NCI-H1694 treated with DMSO at 0.1 percent for 48 hours (cell line): Measurements from ENCODE around the gene IQCM.

ENCODE experiments used
- DNase-seq: peaks from one replicate; lab custom pipeline; 2025; lab: John Stamatoyannopoulos, UW

The IQCM gene

DNA sequence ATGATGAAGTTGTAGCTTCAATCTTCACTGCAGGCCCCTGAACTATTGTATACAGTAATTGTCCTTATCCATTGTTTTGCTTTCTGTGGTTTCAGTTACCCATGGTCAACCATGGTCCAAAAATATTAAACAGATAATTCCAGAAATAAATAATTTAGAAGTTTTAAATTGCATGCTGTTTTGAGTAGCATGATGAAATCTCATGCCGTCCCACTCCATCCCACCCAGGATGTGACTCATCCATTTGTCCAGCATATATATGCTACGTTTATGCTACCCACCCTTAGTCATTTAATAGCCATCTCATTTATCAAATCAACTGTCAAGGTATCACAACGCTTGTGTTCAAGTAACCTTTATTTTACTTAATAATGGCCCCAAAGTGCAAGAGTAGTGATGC, 34.5 kb downstream of the IQCM start:
- no peak for DNase-seq

GRCh38 chr4:149768477-149768876, 47.2 kb downstream of the IQCM start:
- DNase-seq: no peak

DNA sequence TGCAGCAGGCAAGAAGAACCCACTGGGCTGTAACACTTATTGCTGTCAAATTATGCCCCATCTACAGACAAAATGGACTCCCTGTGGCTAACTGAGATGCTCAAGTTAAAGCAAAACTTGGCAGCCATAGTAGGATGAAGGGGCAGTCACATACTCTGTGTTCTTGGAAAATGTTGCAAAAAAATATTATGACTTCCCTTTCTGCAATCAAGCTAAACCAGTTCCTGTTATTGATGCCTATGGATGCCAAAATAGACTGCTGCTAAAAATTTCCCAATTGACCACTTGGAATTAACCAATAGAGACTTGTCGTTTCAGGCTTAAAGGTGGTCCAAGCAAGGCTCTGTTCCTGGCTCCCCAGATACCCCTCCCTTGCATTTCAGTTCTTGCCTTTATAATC, 49.5 kb downstream of the IQCM start:
- no peak for DNase-seq

GRCh38 chr4:149765630-149766029, 50.0 kb downstream of the IQCM start:
- DNase-seq: no peak

- DNase-seq: no peak
Observed at GRCh38 chr4:149755969-149756368, 59.7 kb downstream of the IQCM start.

GRCh38 chr4:149754526-149754925, 61.1 kb downstream of the IQCM start:
- DNase-seq: no peak

GRCh38 chr4:149752729-149753128, 62.9 kb downstream of the IQCM start:
- no peak for DNase-seq

GRCh38 chr4:149751174-149751573, 64.5 kb downstream of the IQCM start:
- DNase-seq: no peak

- no peak for DNase-seq
Observed at GRCh38 chr4:149749784-149750183, 65.9 kb downstream of the IQCM start.

GRCh38 chr4:149747646-149748045, 68.0 kb downstream of the IQCM start:
- no peak for DNase-seq

- DNase-seq: no peak
Observed at GRCh38 chr4:149746276-149746675, 69.4 kb downstream of the IQCM start.

DNA sequence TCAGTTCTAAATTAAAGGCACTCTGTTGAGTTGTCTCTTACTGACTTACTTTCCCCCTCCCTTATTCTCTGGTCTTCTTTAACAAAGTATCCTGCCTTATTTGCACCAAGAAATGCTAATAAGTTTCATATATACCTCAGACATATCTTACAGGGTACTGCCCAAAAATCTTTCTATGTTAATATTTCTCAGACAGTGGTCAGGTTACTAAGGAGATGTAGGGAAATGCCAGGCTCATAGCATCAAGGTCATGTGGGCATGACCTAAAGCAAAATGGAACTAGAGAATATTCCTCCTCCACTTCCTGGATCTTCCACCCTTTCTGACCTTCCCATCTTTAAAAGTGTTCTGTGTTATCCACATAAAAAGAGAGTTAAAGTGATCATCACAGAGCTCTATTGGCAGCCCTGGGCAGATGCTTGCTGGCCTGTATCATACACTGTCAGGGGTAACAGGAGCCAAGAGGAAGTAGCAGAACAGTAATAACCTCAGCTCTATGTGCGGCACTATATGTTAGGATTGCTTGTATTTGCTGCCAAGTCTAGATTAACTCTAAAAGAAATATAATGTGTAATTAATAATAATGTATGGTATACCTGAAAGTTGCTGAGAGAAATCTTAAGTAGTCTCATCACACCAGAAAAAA, 74.3 kb downstream of the IQCM start:
- no peak for DNase-seq

DNA sequence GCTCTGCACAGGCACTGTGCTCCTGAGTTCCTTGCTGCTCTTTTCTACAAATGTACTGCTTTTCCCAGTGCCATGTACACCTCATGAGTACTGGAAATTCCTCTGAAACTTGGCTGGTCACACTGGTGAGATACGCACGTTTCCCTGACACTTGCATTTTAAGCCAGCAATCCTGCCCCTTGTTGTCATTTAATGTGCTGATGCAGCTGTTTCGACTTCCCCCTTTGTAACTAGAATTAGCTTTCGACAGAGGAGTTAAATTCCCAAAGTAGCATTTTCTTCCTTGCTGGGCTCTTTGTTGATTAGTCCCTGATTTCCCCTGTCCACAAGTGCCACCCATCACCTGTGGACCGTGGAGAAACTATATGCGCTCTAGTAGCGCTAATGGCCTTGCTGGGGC, 77.5 kb downstream of the IQCM start:
- DNase-seq: no peak

- DNase-seq: no peak
Observed at GRCh38 chr4:149735796-149736195, 79.8 kb downstream of the IQCM start.

DNA sequence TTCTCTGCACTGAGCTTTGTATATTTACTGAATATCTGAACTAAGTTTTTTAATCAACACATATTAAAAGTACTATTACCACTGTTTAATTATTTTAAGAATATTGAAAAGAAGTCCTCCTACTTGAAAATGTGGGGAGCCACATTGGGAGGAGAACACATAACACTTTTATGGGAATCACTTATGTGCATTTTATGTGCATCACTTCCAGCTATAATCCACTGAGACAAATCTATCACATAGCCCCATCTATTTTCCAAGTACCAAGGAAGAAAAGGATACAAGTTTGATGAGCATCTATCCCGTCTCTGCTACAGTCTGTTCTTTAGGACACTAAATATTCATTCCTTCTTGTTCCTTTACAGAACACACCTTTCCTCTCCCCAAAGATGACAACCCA, 87.2 kb downstream of the IQCM start:
- no peak for DNase-seq

- DNase-seq: no peak
Observed at GRCh38 chr4:149727663-149728062, 88.0 kb downstream of the IQCM start.

DNA sequence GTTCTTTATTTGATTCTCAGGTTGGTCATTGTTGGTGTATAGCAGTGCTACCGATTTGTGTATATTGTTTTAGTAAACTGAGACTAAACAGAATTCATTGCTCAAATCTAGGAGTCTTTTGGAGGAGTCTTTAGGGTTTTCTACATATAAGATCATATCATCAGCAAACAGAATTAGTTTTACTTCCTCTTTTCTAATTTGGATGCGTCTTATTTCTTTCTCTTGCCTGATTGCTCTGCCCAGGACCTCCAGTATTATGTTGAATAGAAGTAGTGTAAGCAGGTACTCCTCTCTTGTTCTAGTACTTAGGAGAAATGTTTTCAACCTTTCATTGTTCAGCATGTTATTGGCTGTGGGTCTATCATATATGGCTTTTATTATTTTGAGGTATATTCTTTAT, 92.6 kb downstream of the IQCM start:
- no peak for DNase-seq

- DNase-seq: no peak
Observed at GRCh38 chr4:149719806-149720205, 95.8 kb downstream of the IQCM start.

DNA sequence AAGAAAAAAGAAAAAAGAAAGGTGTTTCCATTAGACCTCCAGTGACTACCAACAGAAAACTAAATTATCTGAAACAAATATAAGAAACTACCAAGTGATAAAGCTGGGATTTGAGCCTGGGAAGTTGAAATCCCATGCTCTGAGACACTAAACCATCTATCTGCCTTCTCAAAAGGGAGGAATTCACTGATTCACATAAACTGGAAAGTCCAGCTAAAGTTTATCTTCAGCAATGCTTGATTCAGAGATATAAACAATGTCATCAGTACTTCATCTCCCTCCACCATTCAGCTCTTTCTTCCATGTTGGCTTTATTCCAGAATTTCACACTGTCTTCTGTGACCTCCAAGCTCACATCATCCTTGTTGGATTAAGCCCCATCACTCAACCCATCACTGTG, 96.3 kb downstream of the IQCM start:
- no peak for DNase-seq

DNA sequence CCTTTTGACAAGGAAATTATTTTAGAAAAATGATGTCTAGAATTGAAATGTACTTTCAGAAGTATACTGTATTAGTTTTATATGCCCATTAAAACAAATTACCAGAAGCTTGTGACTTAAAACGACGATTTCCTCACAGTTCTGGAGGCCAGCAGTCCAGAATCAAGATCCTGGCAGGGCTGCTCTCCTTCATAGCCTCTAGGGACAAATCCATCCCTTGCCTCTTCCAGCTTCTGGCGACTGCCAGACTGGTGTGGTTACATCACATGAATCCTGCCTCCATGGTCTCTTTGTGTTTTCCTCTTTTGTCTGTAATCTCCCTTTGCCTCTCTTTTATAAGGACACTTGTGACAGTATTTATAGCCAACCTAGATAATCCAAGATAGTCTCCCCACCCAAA, 97.1 kb downstream of the IQCM start:
- DNase-seq: no peak

GRCh38 chr4:149716728-149717127, 98.9 kb downstream of the IQCM start:
- DNase-seq: no peak

GRCh38 chr4:149715822-149716585, 99.6 kb downstream of the IQCM start:
- no peak for DNase-seq

- DNase-seq: no peak
Observed at GRCh38 chr4:149713031-149713430, 102.6 kb downstream of the IQCM start.
